HFFc6 (cell line): Measurements from ENCODE around the gene CYB561D2. TPM values are rescaled to one million over a fixed set of nuclear protein-coding genes. Genes with fewer than 3 reads are reported as not detected.
A peak's percentile ranks its signal among the peaks of the same experiment; 100 is the strongest.

Source experiments
- DNase-seq: peaks from one replicate; pipeline ENCODE4 v3.0.0-alpha.2; 2018
- H3K27ac Mint-ChIP-seq: 2 replicates; pipeline ENCODE4 v1.8.0; 2020; ENCODE audit warnings: mild to moderate bottlenecking, mixed read lengths
- H3K27me3 Mint-ChIP-seq: 2 replicates; pipeline ENCODE4 v1.8.0; 2021; ENCODE audit warnings: mild to moderate bottlenecking, moderate library complexity, mixed read lengths; ENCODE audit not compliant: insufficient read depth
- H3K36me3 Mint-ChIP-seq: 2 replicates; pipeline ENCODE4 v1.8.0; 2021; ENCODE audit warnings: low read depth, mixed read lengths
- H3K4me1 Mint-ChIP-seq: 2 replicates; pipeline ENCODE4 v1.8.0; 2020; ENCODE audit warnings: low read depth, mixed read lengths
- H3K4me3 Mint-ChIP-seq: 2 replicates; pipeline ENCODE4 v1.8.0; 2020; ENCODE audit warnings: mild to moderate bottlenecking, moderate library complexity, mixed read lengths
- H3K9me3 Mint-ChIP-seq: 2 replicates; pipeline ENCODE4 v1.8.0; 2020; ENCODE audit warnings: mild to moderate bottlenecking, mixed read lengths
- total RNA-seq, 6 experiments: library from RNA; stranded (reverse); fragmentation: NEBNext Ultra II Directional; extraction: Animal tissue kit (Norgen Biotek cat#: 25700); gene quantifications; 2 replicates in 1 of 6; 3 replicates in 5 of 6; pipeline ENCODE4 v1.2.3, GENCODE V29; 2021
- TF ChIP-seq, protein P1 (sequence below): fragments of 200-600 bp; sonication (generic); IDR thresholded peaks from 2 replicates; pipeline ENCODE4 v1.5.0; 2021; ENCODE audit warnings: antibody characterized with exemption, mild to moderate bottlenecking

Gene CYB561D2
- total RNA-seq, 6 experiments from 2014 or later, result 20.5 to 25.2 (median 24.0) TPM

- peak; percentile 45 for DNase-seq
- H3K27me3 Mint-ChIP-seq, result peaks cover 4% of the 10 kb centered on the region; the same call in 1 of the 2 replicates
- H3K27ac Mint-ChIP-seq, result peak within 1 kb of the TSS; percentile 38; the same call in 1 of the 2 replicates
Observed at GRCh38 chr3:50345586-50346234, 5.0 kb upstream of the CYB561D2 start, which contains the start of gene ZMYND10. Gene ZMYND10, minus strand, starts transcription at chr3:50345732. Its CDS starts 153 bp downstream, at chr3:50345579.

DNA sequence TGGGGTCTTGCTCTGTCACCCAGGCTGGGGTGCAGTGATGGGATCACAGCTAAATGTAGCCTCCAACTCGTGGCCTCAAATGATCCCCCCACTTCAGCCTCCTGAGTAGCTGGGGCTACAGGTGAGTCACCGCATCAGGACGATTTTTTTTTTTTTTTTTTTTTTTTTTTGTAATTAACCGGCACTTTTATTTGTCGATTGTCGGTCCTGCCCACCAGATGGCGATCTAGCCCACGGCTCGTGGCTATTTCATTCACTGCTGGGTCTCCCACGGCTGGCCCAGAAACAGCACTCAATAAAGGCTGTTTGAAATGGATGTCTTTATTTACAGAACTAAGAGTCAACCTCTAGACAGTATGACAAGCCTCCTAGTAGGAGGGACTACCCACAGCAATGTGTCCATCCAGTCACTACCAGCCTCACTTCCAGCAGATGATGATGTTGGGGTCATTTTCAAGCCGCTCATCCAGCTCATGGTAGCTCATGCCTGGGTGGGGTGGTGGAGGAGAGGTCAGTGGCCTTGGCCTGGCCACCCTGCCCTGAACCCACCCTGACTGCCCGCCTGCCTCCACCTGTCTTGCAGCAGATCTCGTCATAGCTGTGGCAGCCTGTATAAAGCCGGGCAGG lies 3.4 kb upstream of the CYB561D2 start:
- Mint-ChIP-seq H3K4me1 (peaks cover 37% of the 10 kb centered on the region), H3K27ac (no peak overlapping the region), H3K4me3 (no peak overlapping the region), H3K9me3 (no peaks in the 10 kb centered on the region), H3K36me3 (no peaks in the 10 kb centered on the region; the same call in 1 of the 2 replicates), H3K27me3 (peaks cover 4% of the 10 kb centered on the region; the same call in 1 of the 2 replicates)
- peak; percentile 74 for DNase-seq
- TF ChIP-seq, protein P1, sequence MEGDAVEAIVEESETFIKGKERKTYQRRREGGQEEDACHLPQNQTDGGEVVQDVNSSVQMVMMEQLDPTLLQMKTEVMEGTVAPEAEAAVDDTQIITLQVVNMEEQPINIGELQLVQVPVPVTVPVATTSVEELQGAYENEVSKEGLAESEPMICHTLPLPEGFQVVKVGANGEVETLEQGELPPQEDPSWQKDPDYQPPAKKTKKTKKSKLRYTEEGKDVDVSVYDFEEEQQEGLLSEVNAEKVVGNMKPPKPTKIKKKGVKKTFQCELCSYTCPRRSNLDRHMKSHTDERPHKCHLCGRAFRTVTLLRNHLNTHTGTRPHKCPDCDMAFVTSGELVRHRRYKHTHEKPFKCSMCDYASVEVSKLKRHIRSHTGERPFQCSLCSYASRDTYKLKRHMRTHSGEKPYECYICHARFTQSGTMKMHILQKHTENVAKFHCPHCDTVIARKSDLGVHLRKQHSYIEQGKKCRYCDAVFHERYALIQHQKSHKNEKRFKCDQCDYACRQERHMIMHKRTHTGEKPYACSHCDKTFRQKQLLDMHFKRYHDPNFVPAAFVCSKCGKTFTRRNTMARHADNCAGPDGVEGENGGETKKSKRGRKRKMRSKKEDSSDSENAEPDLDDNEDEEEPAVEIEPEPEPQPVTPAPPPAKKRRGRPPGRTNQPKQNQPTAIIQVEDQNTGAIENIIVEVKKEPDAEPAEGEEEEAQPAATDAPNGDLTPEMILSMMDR, result peak; percentile 86

More at GRCh38 chr3:50345586-50346234, 5.0 kb upstream of the CYB561D2 start, which contains the start of gene ZMYND10:
- Mint-ChIP-seq H3K9me3 (no peaks in the 10 kb centered on the region), H3K4me1 (peaks cover 29% of the 10 kb centered on the region), H3K36me3 (no peaks in the 10 kb centered on the region), H3K4me3 (peak within 1 kb of the TSS; percentile 82)
- TF ChIP-seq, protein P1, result no peak

GRCh38 chr3:50350213-50350526 lies 492 bp upstream of the CYB561D2 start:
- H3K36me3 Mint-ChIP-seq, result peaks cover 6% of the 10 kb centered on the region; the same call in 1 of the 2 replicates
- TF ChIP-seq, protein P1, result no peak
- peak overlapping the region; percentile 97 for H3K4me3 Mint-ChIP-seq
- peak overlapping the region; percentile 92 for H3K27ac Mint-ChIP-seq
- H3K27me3 Mint-ChIP-seq, result peaks cover 4% of the 10 kb centered on the region; the same call in 1 of the 2 replicates
- peaks cover 41% of the 10 kb centered on the region for H3K4me1 Mint-ChIP-seq
- H3K9me3 Mint-ChIP-seq, result no peaks in the 10 kb centered on the region
- no peak for DNase-seq

DNA sequence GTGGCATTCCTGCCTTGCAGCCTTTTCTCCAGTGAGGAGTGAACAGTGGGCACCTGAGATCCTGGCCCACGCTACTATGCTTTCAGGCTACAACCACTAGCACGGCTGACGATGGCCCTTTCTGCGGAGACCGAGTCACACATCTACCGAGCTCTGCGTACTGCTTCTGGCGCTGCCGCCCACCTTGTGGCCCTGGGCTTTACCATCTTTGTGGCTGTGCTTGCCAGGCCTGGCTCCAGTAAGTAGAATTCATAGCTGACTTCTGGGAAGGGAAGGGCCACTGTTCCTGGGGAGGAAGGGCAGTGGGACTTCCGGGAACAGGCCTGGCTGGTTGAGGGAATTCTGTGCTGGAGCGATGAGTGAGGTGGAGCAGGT lies 648 bp downstream of the CYB561D2 start:
- Mint-ChIP-seq H3K36me3 (peaks cover 6% of the 10 kb centered on the region; the same call in 1 of the 2 replicates), H3K27me3 (peaks cover 7% of the 10 kb centered on the region), H3K27ac (no peak overlapping the region), H3K4me3 (peak overlapping the region; percentile 97), H3K4me1 (peaks cover 45% of the 10 kb centered on the region), H3K9me3 (no peaks in the 10 kb centered on the region)
- TF ChIP-seq, protein P1, result no peak
- DNase-seq, result no peak

- Mint-ChIP-seq H3K27ac (peak overlapping the region; percentile 45), H3K9me3 (no peaks in the 10 kb centered on the region), H3K4me3 (no peak overlapping the region), H3K36me3 (peaks cover 14% of the 10 kb centered on the region), H3K4me1 (peaks cover 48% of the 10 kb centered on the region), H3K27me3 (peaks cover 4% of the 10 kb centered on the region; the same call in 1 of the 2 replicates)
- peak; percentile 53 for DNase-seq
- TF ChIP-seq, protein P1, result peak; percentile 62
Observed at GRCh38 chr3:50352781-50353180, 2.1 kb downstream of the CYB561D2 start.
